Common myeloid progenitor, CD34-positive (primary cell): ENCODE results near the gene PRKAR2A.

Experiments used
- CTCF ChIA-PET: fragments of 350-600 bp; sonication (Branson Sonifier 250); formaldehyde crosslinking; loops from one replicate; lab custom pipeline; 2021; ENCODE audit warnings: antibody characterized with exemption; lab: Charles Lee
- POLR2A ChIA-PET: fragments of 350-600 bp; sonication (Branson Sonifier 250); formaldehyde crosslinking; loops from one replicate; lab custom pipeline; 2021; ENCODE audit warnings: antibody characterized with exemption; lab: Charles Lee
- DNase-seq, 3 donors: peaks; one replicate each; pipeline versions ENCODE4 v3.0.0 to v3.0.0-alpha.2; 2013
- H3K27ac ChIP-seq, 2 experiments: 1 replicate in 1 of 2; 2 replicates in 1 of 2; pipeline ENCODE4 v1.7.0; 2013; ENCODE audit warnings: inconsistent platforms in 2 of 2, low read length in 2 of 2, mild to moderate bottlenecking in 2 of 2, low read depth in 1 of 2, moderate library complexity in 1 of 2; ENCODE audit not compliant: severe bottlenecking in 2 of 2, insufficient read depth in 1 of 2, poor library complexity in 1 of 2
- H3K27me3 ChIP-seq, 5 experiments: replicated peaks in 2 of 5; 1 replicate in 3 of 5; 2 replicates in 2 of 5; pipeline versions ENCODE4 v1.6.1 to v1.7.0; 2013; ENCODE audit warnings: low read length in 4 of 5, mild to moderate bottlenecking in 2 of 5, moderate library complexity in 2 of 5, inconsistent platforms in 1 of 5; ENCODE audit not compliant: insufficient read depth in 5 of 5, control insufficient read depth in 4 of 5
- H3K36me3 ChIP-seq, 4 experiments: 1 replicate in 2 of 4; 2 replicates in 2 of 4; pipeline versions ENCODE4 v1.6.1 to v1.7.0; 2013; ENCODE audit warnings: low read length in 3 of 4, control low read depth in 1 of 4, mild to moderate bottlenecking in 1 of 4; ENCODE audit not compliant: control insufficient read depth in 4 of 4, insufficient read depth in 4 of 4
- H3K4me1 ChIP-seq, 4 experiments: 1 replicate in 3 of 4; 2 replicates in 1 of 4; pipeline versions ENCODE4 v1.6.1 to v1.7.1; 2013; ENCODE audit warnings: low read length in 3 of 4, mild to moderate bottlenecking in 3 of 4, control low read depth in 1 of 4, inconsistent platforms in 1 of 4, moderate library complexity in 1 of 4; ENCODE audit not compliant: control insufficient read depth in 4 of 4, insufficient read depth in 4 of 4; ENCODE audit errors: control extremely low read depth in 1 of 4
- H3K4me3 ChIP-seq, 7 experiments: 1 replicate in 4 of 7; 2 replicates in 3 of 7; pipeline versions ENCODE4 v1.5.1 to v1.7.0; 2013; ENCODE audit warnings: mild to moderate bottlenecking in 7 of 7, low read length in 6 of 7, moderate library complexity in 6 of 7, inconsistent platforms in 2 of 7, low read depth in 2 of 7, control low read depth in 1 of 7; ENCODE audit not compliant: insufficient read depth in 4 of 7, control insufficient read depth in 1 of 7; ENCODE audit errors: extremely low read depth in 1 of 7
- H3K9me3 ChIP-seq, 5 experiments: 1 replicate in 4 of 5; 2 replicates in 1 of 5; pipeline versions ENCODE4 v1.6.1 to v1.7.1; 2013; ENCODE audit warnings: low read length in 4 of 5, mild to moderate bottlenecking in 2 of 5, inconsistent platforms in 1 of 5, low read depth in 1 of 5, moderate library complexity in 1 of 5; ENCODE audit not compliant: control insufficient read depth in 4 of 5, insufficient read depth in 2 of 5; ENCODE audit errors: control extremely low read depth in 1 of 5
- WGBS: methylation state at CpG from one replicate; pipeline ENCODE4 v1.1.5; 2013; ENCODE audit not compliant: insufficient coverage; 5-methylcytosine and 5-hydroxymethylcytosine counted together

Gene PRKAR2A

GRCh38 chr3:48711727-48712126 lies 135.9 kb downstream of the PRKAR2A start:
- Histone ChIP-seq H3K27ac (no peak overlapping the region), H3K4me1 (peaks cover 7 to 18% (median 8%) of the 10 kb centered on the region in 4 experiments), H3K9me3 (no peaks in the 10 kb centered on the region), H3K4me3 (no peak overlapping the region), H3K27me3 (no peaks in the 10 kb centered on the region), H3K36me3 (peaks cover 8 to 62% (median 44%) of the 10 kb centered on the region in 4 experiments)
- WGBS = no CpG with 5 or more reads among the region's 2 CpGs
- POLR2A ChIA-PET = no interaction called here
- DNase-seq = no peak
- CTCF ChIA-PET = interaction anchor here (1.7 kb wide), 1 partner anchor 25 kb away, joined by 5 read pairs; the partner anchor contains the start of gene NCKIPSD

- 90% methylated on average over 7 of the region's 7 CpGs for WGBS
- no peak overlapping the region for H3K27ac ChIP-seq
Measured at GRCh38 chr3:48709051-48709461, 138.6 kb downstream of the PRKAR2A start.

GRCh38 chr3:48708481-48708889 lies 139.2 kb downstream of the PRKAR2A start:
- CTCF ChIA-PET = interaction anchor here (1.0 to 2.1 kb wide), 5 partner anchors 9 to 31 kb away, joined by 3 to 7 read pairs (median 4); no protein-coding TSS in a partner anchor
- 100% methylated on average over 2 of the region's 2 CpGs for WGBS
- H3K9me3 ChIP-seq = no peaks in the 10 kb centered on the region
- DNase-seq = no peak
- H3K4me3 ChIP-seq = no peak overlapping the region
- POLR2A ChIA-PET = interaction anchor here (1.0 kb wide), 1 partner anchor 8 kb away, joined by 3 read pairs; no protein-coding TSS in a partner anchor
- H3K27me3 ChIP-seq = no peaks in the 10 kb centered on the region
- H3K27ac ChIP-seq = peak overlapping the region in 1 of 2 experiments; percentile 61
- H3K4me1 ChIP-seq = peaks cover 0 to 7% (median 0%) of the 10 kb centered on the region in 4 experiments
- peaks cover 8 to 64% (median 45%) of the 10 kb centered on the region in 4 experiments for H3K36me3 ChIP-seq

More at GRCh38 chr3:48709051-48709461, 138.6 kb downstream of the PRKAR2A start:
- Histone ChIP-seq H3K27me3 (no peaks in the 10 kb centered on the region), H3K9me3 (no peaks in the 10 kb centered on the region), H3K4me1 (peaks cover 0 to 7% (median 0%) of the 10 kb centered on the region in 4 experiments), H3K36me3 (peaks cover 8 to 64% (median 46%) of the 10 kb centered on the region in 4 experiments), H3K4me3 (no peak overlapping the region)
- no peak for DNase-seq
- ChIA-PET POLR2A (interaction anchor here (0.6 to 1.5 kb wide), 2 partner anchors 18 to 159 kb away, joined by 3 read pairs; no protein-coding TSS in a partner anchor), CTCF (interaction anchor here (1.4 to 2.1 kb wide), 3 partner anchors 11 to 31 kb away, joined by 4 to 7 read pairs (median 5); no protein-coding TSS in a partner anchor)

- POLR2A ChIA-PET = interaction anchor here (1.2 kb wide), 1 partner anchor 10 kb away, joined by 3 read pairs; the partner anchor contains the start of gene IP6K2
- CTCF ChIA-PET = interaction anchor here (1.1 to 2.1 kb wide), 2 partner anchors 9 to 33 kb away, joined by 4 to 5 read pairs; no protein-coding TSS in a partner anchor
- WGBS = 94% methylated on average over 4 of the region's 5 CpGs
- H3K27ac ChIP-seq = no peak overlapping the region
- H3K4me1 ChIP-seq = peaks cover 0 to 1% (median 0%) of the 10 kb centered on the region in 4 experiments
- no peak for DNase-seq
- H3K9me3 ChIP-seq = no peaks in the 10 kb centered on the region
- no peak overlapping the region for H3K4me3 ChIP-seq
- peaks cover 5 to 62% (median 40%) of the 10 kb centered on the region in 4 experiments for H3K36me3 ChIP-seq
- H3K27me3 ChIP-seq = no peaks in the 10 kb centered on the region
Measured at GRCh38 chr3:48707157-48707556, 140.5 kb downstream of the PRKAR2A start.

- 98% methylated on average over 5 of the region's 6 CpGs for WGBS
- CTCF ChIA-PET = interaction anchor here (1.0 to 2.1 kb wide), 3 partner anchors 11 to 37 kb away, joined by 3 to 4 read pairs (median 3); no protein-coding TSS in a partner anchor
- POLR2A ChIA-PET = no interaction called here
Measured at GRCh38 chr3:48702320-48702920, 145.3 kb downstream of the PRKAR2A start.

GRCh38 chr3:48700731-48701405 lies 146.8 kb downstream of the PRKAR2A start:
- no peak for DNase-seq
- Histone ChIP-seq H3K4me1 (no peaks in the 10 kb centered on the region), H3K27me3 (no peaks in the 10 kb centered on the region), H3K36me3 (peaks cover 7 to 57% (median 38%) of the 10 kb centered on the region in 4 experiments), H3K9me3 (no peaks in the 10 kb centered on the region), H3K27ac (no peak overlapping the region), H3K4me3 (no peak overlapping the region)
- ChIA-PET CTCF (interaction anchor here (2.1 kb wide), 1 partner anchor 10 kb away, joined by 4 read pairs; no protein-coding TSS in a partner anchor), POLR2A (no interaction called here)
- WGBS = 95% methylated on average over 4 of the region's 11 CpGs

More at GRCh38 chr3:48702320-48702920, 145.3 kb downstream of the PRKAR2A start:
- no peak overlapping the region for H3K4me3 ChIP-seq
- no peak overlapping the region for H3K27ac ChIP-seq
- DNase-seq = no peak
- H3K36me3 ChIP-seq = peaks cover 7 to 64% (median 38%) of the 10 kb centered on the region in 4 experiments
- H3K27me3 ChIP-seq = no peaks in the 10 kb centered on the region
- no peaks in the 10 kb centered on the region for H3K4me1 ChIP-seq
- H3K9me3 ChIP-seq = no peaks in the 10 kb centered on the region
